ENCODE results near the gene SLC25A34.

The SLC25A34 gene

DNA sequence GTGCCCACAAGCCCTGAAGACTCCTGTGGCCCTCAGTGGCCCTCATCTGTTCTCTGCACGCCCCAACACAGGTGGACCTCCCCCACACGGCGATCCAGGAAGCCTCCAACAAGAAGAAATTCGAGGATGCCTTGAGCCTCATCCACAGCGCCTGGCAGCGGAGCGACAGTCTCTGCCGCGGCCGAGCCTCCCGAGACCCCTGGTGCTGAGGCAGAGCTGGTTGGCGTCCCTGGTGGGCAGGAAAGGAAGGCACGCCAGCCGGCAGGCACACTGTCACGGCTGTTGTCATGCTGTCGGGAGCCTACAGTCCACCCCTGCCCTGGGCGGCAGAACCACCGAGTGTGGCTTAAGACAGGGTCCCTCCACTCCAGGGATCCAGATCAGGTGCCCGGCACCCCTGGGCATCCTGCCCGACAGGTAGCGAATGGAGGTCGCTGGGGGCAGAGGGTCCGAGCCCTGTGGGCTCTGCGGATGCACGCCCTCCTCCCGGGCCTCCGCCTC is 2.3 kb upstream of the SLC25A34 start:
- Mint-ChIP-seq H3K9me3 (no peaks in the 10 kb centered on the region), H3K27ac (no peak overlapping the region), H3K4me1 (ENCODE audit: low read depth) (no peaks in the 10 kb centered on the region), H3K36me3 (ENCODE audit: low read depth) (peaks cover 6% of the 10 kb centered on the region), H3K27me3 (ENCODE audit: low read depth) (no peaks in the 10 kb centered on the region), H3K4me3 (no peak overlapping the region)

DNA sequence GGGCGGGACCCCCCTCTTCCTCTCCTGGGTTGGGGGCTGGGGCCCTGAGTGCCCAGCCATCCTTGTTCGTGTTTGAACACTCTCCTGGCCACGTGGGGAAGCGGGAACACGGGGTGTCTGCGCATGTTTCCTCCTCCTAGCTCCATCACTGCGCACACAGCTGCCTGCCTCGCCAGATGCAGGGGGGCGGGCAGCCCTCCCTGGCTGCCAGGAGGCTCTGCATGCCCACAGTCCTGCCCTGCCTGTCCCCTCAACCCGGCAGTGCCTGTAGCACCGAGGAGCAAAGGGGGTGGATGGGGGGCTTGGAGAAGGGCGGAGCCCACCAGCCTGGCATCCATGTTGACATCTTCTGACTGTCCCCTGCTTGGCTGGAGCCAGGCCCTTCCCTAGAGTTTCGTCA is 1.8 kb upstream of the SLC25A34 start:
- no peaks in the 10 kb centered on the region for H3K27me3 Mint-ChIP-seq (ENCODE audit: low read depth)
- H3K4me3 Mint-ChIP-seq: no peak overlapping the region
- no peaks in the 10 kb centered on the region for H3K4me1 Mint-ChIP-seq (ENCODE audit: low read depth)
- no peak overlapping the region for H3K27ac Mint-ChIP-seq
- H3K36me3 Mint-ChIP-seq (ENCODE audit: low read depth): peaks cover 6% of the 10 kb centered on the region
- no peaks in the 10 kb centered on the region for H3K9me3 Mint-ChIP-seq

DNA sequence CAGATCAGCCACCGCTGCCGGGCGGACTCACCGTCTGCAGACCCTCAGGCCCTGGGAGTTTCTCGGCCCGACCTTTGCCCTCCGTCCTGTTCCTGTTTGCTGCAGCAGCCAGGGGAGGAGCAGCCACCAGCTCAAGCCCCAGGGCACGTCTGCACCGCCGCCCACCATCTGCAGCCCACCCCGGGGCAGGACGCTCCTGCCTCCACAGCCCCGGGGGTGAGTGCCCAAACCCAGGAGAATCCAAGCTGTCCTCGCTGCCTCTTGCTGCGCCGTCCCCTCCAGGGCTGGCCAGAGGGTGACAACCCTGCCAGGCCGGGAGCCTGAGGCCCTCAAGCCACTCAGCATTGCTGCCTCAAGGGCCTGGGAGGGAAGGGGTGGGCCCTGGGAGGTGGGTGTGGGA is 1.2 kb upstream of the SLC25A34 start:
- no peaks in the 10 kb centered on the region for H3K9me3 Mint-ChIP-seq
- no peak overlapping the region for H3K27ac Mint-ChIP-seq
- H3K27me3 Mint-ChIP-seq (ENCODE audit: low read depth): no peaks in the 10 kb centered on the region
- no peak overlapping the region for H3K4me3 Mint-ChIP-seq
- H3K4me1 Mint-ChIP-seq (ENCODE audit: low read depth): no peaks in the 10 kb centered on the region
- H3K36me3 Mint-ChIP-seq (ENCODE audit: low read depth): peaks cover 4% of the 10 kb centered on the region

DNA sequence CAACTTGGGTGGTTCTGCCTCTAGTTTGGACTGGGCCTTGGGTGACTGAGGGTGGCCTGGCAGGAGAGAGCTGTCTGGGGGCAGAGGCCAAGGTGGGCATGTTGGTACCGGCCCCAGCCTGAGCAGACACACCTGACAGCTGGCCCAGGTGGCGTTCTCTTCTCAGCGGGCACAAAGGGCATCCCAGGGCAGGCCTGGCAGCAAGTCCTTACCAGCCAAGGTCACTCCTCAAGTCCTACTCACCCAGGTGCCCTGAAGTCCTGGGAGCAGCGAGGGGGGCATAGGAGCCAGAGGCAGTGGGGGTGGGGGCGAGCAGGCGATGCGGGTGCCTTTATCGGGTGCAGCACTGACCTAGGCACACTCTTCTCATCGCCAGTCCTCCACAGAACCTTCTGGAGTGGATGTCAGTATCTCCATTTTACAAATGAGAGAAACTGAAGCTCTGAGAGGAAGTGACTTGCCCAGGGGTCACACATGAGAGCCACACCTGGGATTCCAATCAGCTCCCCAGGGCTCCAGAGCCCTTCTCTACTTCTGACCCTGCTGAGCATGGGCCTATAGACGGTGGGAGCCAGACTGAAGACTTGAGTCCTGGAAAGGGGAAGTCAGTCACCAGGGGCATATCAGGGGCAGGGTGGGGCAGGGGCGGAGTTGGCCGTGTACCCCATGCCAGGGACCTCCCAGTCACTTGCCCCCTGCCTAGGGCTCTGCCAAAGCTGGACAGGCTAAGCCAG is 587 bp upstream of the SLC25A34 start:
- Mint-ChIP-seq H3K27ac (no peak overlapping the region), H3K4me3 (no peak overlapping the region), H3K9me3 (no peaks in the 10 kb centered on the region), H3K4me1 (ENCODE audit: low read depth) (no peaks in the 10 kb centered on the region), H3K27me3 (ENCODE audit: low read depth) (no peaks in the 10 kb centered on the region), H3K36me3 (ENCODE audit: low read depth) (peaks cover 4% of the 10 kb centered on the region)

DNA sequence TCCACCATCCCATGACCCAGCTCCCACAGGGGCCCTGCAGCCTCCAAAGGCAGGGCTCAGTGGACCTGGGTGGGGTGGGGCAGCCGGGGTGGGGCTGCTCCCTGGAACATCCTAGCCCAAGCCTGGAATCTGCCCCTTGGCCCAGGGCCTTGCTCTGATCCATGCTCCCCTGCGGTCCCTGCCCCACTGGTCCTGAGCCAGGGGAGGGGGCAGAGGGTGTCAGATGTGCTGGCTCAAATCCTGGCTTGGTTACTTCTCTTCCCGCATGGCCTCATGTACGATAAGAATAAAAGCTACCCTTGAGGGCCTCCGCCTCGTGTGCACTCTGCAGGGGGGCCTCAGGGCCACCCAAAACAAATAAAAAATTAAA is 819 bp downstream of the SLC25A34 start:
- H3K9me3 Mint-ChIP-seq: no peaks in the 10 kb centered on the region
- no peak overlapping the region for H3K27ac Mint-ChIP-seq
- no peaks in the 10 kb centered on the region for H3K27me3 Mint-ChIP-seq (ENCODE audit: low read depth)
- H3K4me1 Mint-ChIP-seq (ENCODE audit: low read depth): peaks cover 5% of the 10 kb centered on the region
- H3K36me3 Mint-ChIP-seq (ENCODE audit: low read depth): peaks cover 4% of the 10 kb centered on the region
- H3K4me3 Mint-ChIP-seq: no peak overlapping the region

DNA sequence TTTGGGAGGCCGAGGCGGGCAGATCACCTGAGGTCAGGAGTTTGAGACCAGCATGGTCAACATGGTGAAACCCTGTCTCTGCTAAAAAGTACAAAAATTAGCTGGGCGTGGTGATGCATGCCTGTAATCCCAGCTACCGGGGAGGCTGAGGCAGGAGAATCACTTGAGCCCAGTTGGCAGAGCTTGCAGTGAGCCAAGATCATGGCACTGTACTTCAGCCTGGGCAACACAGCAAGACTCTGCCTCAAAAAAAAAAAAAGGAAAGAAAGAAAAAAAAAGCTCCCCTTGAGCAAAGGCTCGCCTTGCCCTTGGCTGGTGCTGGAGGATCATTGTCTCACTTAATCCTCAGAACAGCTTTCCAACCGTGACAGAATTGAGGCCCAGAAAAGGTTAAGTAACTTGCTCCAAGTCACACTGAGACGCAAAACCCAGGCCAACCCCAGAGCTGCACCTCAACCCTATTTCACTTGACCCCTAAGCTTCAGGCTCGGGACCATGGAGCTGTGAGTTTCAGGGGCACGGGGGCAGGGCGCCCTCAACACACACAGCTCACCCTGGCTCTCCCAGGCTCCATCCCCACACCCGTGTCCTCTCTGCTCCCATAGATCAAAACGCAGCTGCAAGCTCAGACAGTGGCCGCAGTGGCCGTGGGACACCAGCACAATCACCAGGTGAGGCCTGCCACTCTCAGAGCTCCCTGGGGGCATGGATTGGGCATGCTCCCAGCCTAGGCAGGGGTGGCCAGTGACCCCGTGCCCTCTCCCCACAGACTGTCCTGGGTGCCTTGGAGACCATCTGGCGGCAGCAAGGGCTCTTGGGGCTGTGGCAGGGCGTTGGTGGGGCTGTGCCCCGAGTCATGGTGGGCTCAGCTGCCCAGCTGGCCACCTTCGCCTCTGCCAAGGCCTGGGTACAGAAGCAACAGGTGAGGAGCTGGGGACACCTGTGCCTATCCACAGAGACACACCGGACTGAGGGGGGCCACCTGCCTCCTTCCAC is 1.6 kb downstream of the SLC25A34 start:
- H3K27ac Mint-ChIP-seq: no peak overlapping the region
- H3K4me3 Mint-ChIP-seq: no peak overlapping the region
- no peaks in the 10 kb centered on the region for H3K36me3 Mint-ChIP-seq (ENCODE audit: low read depth)
- no peaks in the 10 kb centered on the region for H3K27me3 Mint-ChIP-seq (ENCODE audit: low read depth)
- H3K9me3 Mint-ChIP-seq: no peaks in the 10 kb centered on the region
- H3K4me1 Mint-ChIP-seq (ENCODE audit: low read depth): peaks cover 5% of the 10 kb centered on the region

DNA sequence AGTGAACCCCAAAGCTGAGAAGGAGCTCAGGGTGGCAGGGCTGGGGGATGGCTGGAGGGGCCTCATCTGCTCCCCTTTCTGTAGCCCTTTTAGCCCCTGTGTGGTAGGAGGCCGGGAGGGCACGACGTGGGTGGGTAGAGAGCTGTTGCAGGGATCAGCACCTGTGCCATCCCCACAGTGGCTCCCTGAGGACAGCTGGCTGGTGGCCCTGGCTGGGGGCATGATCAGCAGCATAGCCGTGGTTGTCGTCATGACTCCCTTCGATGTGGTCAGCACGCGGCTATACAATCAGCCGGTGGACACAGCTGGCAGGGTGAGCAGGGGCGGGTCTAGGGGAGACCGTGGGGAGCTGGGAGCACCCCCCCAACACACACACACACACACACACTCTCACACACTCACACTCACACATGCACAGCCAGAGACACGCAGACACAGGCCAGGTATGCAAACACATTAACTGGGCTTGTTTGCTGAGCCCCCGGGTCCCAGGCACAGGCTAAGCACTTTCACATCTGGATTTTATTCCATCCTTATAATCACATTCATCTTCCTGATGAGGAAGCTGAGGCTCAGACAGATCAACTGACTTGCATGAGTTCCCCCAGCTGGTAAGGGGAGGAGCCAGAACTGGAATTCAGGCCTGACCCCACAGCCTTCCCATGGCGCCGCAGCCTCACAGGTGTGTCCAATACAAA is 2.5 kb downstream of the SLC25A34 start:
- no peaks in the 10 kb centered on the region for H3K36me3 Mint-ChIP-seq (ENCODE audit: low read depth)
- no peak overlapping the region for H3K27ac Mint-ChIP-seq
- H3K27me3 Mint-ChIP-seq (ENCODE audit: low read depth): no peaks in the 10 kb centered on the region

DNA sequence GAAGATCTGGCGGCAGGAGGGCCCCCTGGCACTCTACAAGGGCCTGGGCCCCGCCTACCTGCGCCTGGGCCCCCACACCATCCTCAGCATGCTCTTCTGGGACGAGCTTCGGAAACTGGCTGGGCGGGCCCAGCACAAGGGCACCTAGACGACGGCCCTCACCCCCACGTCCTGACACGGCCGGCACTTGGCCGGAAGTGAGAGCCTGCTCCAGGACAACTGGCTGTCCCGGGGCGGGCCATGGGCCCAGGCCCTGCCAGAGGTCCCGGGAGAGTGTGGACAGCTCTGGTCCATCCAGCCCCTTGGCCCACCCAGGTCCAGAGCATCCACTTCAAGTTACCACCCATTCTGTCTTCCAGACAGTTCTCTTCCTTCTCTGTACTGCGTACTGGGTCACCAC is 3.2 kb downstream of the SLC25A34 start:
- Mint-ChIP-seq H3K36me3 (ENCODE audit: low read depth) (no peaks in the 10 kb centered on the region), H3K4me1 (ENCODE audit: low read depth) (peaks cover 5% of the 10 kb centered on the region), H3K27me3 (ENCODE audit: low read depth) (no peaks in the 10 kb centered on the region), H3K27ac (no peak overlapping the region), H3K4me3 (no peak overlapping the region), H3K9me3 (no peaks in the 10 kb centered on the region)

More for the DNA sequence above, 2.5 kb downstream of the SLC25A34 start:
- no peaks in the 10 kb centered on the region for H3K9me3 Mint-ChIP-seq
- no peak overlapping the region for H3K4me3 Mint-ChIP-seq
- H3K4me1 Mint-ChIP-seq (ENCODE audit: low read depth): peaks cover 5% of the 10 kb centered on the region

DNA sequence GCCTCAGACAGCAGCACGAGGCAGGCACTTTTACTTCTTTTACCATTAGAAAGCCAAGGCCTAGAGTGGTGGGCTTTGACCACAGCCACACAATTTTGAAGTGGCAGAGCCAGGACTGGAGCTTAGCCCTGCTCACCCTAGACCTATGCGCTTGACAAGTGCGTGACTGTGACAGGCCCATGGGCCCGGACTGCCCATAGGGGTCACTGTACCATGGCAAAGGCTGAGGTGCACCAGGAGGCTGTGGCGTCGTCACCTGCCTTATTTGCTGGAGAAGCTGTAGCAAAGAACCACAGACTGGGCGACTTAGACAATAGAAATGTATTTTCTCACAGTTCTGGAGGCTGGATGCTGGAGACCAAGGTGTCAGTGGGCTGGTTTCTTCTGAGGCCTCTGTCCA is 3.7 kb downstream of the SLC25A34 start:
- Mint-ChIP-seq H3K27ac (no peak overlapping the region), H3K27me3 (ENCODE audit: low read depth) (no peaks in the 10 kb centered on the region)

DNA sequence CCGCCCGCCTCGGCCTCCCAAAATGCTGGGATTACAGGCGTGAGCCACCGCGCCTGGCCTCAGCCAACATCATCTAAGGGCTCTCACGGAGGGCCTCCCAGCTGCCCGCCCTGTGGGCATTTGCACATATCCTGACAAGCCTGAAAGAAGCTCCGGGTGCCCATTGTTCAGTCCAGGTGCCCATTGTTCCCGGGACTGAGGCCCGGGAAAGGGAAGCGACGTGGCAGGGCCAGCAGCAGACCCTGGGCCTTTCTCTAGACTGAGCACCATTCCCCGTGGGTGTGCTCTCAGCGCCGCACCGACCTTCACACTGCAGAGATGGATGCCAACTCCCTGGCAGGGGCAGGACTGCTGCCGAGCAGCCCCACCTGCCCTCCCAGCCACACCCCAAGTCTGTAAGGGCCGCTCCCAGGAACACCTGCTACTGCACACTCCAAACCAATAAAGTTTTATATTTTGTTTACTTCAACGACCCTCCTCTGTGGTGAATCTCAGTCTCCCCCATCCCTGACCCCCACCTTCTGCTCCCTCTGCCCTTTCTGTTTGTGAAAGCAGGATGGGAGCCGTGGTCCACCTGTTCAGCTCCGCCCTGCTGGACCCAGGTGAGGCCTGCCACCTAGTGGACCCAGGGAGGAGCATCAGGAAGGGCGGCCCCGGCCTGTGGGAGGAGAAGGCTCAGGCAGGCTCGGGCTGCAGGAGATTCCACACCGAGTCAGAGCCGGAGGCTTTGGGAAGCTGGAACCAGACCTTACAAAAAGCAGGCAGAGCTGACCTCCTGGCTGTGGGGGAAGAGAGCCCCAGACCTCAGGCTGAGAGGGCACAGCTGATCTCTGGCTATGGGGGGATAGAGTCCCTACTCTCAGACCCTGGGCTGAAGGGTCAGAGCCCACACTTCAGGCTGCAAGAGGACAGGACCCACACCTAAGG is 5.1 kb downstream of the SLC25A34 start:
- Mint-ChIP-seq H3K4me3 (no peak overlapping the region), H3K4me1 (ENCODE audit: low read depth) (peaks cover 5% of the 10 kb centered on the region), H3K36me3 (ENCODE audit: low read depth) (no peaks in the 10 kb centered on the region), H3K9me3 (no peaks in the 10 kb centered on the region), H3K27me3 (ENCODE audit: low read depth) (no peaks in the 10 kb centered on the region), H3K27ac (peak overlapping the region; percentile 71)

More for the DNA sequence above, 3.7 kb downstream of the SLC25A34 start:
- peaks cover 5% of the 10 kb centered on the region for H3K4me1 Mint-ChIP-seq (ENCODE audit: low read depth)
- H3K36me3 Mint-ChIP-seq (ENCODE audit: low read depth): no peaks in the 10 kb centered on the region
- H3K4me3 Mint-ChIP-seq: no peak overlapping the region
- no peaks in the 10 kb centered on the region for H3K9me3 Mint-ChIP-seq

DNA sequence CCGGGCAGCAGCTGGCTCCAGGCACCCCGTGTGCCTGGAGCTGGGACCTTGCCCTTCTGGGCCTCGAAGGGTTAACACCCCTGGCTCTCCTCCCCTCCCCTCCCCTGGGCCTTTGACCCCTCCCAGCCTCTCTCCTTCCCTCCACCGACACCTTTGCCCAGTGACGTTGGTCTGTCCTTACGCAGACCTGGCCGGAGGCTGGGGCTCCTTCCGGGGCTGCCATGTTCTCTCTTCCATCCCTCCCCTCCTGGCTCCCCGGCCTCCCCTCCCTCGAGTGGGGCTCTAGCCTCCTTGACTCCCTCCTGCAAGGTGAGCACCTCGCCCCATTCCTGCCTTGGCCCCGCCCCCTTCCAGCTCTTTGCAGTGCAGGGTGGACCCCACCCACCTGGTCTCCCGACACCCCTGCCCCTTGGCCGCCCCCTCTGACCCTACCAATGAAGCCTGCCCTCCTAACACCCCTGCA is 6.3 kb downstream of the SLC25A34 start, which contains the start of gene TMEM82:
Gene TMEM82 (plus strand): TSS at position 161 of the 463 bp plus-strand sequence. CDS start 61 bp downstream, at position 222.
- no peaks in the 10 kb centered on the region for H3K27me3 Mint-ChIP-seq (ENCODE audit: low read depth)
- H3K4me3 Mint-ChIP-seq: no peak within 1 kb of the TSS
- no peaks in the 10 kb centered on the region for H3K36me3 Mint-ChIP-seq (ENCODE audit: low read depth)
- peaks cover 5% of the 10 kb centered on the region for H3K4me1 Mint-ChIP-seq (ENCODE audit: low read depth)
- no peaks in the 10 kb centered on the region for H3K9me3 Mint-ChIP-seq
- H3K27ac Mint-ChIP-seq: peak within 1 kb of the TSS; percentile 71

DNA sequence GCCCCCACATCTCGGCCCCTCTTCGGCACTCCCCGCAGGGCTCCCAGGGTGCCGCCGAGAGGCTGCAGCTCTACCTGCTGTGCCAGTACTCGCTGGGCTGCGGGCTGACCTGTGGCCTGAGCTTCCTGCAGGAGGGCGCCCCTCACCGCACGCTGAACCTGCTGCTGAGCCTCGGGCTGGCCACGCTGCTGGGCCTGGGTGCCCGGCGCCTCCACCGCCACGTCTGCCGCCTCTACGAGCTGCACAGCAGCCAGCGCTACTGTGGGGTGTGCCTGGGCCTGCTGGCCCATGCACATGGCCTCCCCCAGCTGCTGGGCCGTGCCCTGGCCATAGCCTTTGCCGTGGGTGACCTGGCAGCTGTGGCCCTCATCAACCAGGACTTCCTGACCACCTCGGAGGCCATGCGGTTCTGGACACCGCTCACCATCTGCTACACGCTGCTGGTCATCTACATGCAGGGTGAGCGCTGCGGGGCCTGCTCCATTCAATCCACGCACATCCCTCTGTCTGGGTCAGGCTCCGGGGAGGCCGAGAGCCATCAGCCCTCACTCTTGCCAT is 8.1 kb downstream of the SLC25A34 start:
- H3K36me3 Mint-ChIP-seq (ENCODE audit: low read depth): no peaks in the 10 kb centered on the region
- no peaks in the 10 kb centered on the region for H3K27me3 Mint-ChIP-seq (ENCODE audit: low read depth)
- peaks cover 5% of the 10 kb centered on the region for H3K4me1 Mint-ChIP-seq (ENCODE audit: low read depth)
- no peaks in the 10 kb centered on the region for H3K9me3 Mint-ChIP-seq
- no peak overlapping the region for H3K27ac Mint-ChIP-seq
- no peak overlapping the region for H3K4me3 Mint-ChIP-seq

DNA sequence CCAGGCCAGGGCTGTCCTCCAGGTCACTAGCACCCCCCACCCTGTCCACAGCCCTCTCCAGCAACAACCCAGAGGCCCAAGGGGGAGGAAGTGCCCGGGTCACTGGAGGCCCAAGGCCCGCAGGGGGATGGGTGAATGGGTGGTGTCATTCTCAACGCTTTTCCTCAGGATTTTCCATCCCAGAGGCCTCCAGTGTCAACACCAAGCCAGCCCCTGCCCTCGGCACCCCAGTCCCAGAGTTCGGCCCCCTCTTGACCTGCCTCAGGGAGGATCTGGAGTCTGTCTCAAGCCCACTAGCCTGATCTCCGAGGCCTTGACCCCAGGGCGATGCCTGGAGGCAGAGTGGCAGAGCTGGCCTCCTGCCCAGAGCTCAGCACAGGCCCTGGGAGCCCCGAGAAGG is 11.3 kb downstream of the SLC25A34 start:
- no peaks in the 10 kb centered on the region for H3K9me3 Mint-ChIP-seq
- no peaks in the 10 kb centered on the region for H3K27me3 Mint-ChIP-seq (ENCODE audit: low read depth)
- no peaks in the 10 kb centered on the region for H3K4me1 Mint-ChIP-seq (ENCODE audit: low read depth)
- H3K4me3 Mint-ChIP-seq: no peak overlapping the region
- H3K36me3 Mint-ChIP-seq (ENCODE audit: low read depth): no peaks in the 10 kb centered on the region
- H3K27ac Mint-ChIP-seq: no peak overlapping the region

Data from T-helper 1 cell treated with Interleukin-12 subunit alpha and Interleukin-12 subunit beta and Interleukin-4 antibody, amounts not matched to agents 30 μg/mL and 1 μg/mL, for 36 hours (primary cell).